HG02623 (cell line): ENCODE results near the gene IL1RAP.

Experiments used
- ATAC-seq: cut with Tn5 transposase; IDR thresholded peaks from one replicate; pipeline ENCODE4 v1.9.1; 2021; ENCODE audit warnings: moderate library complexity; ENCODE audit not compliant: unreplicated experiment

IL1RAP gene

GRCh38 chr3:190605385-190605784 is 91.5 kb downstream of the IL1RAP start:
- ATAC-seq: no peak

GRCh38 chr3:190606596-190606995 is 92.7 kb downstream of the IL1RAP start:
- ATAC-seq: no peak

GRCh38 chr3:190607021-190607420 is 93.1 kb downstream of the IL1RAP start:
- ATAC-seq: no peak

GRCh38 chr3:190608850-190609589 is 95.1 kb downstream of the IL1RAP start:
- ATAC-seq: no peak

GRCh38 chr3:190614226-190615059 is 100.6 kb downstream of the IL1RAP start:
- no peak for ATAC-seq

- ATAC-seq: no peak
Observed at GRCh38 chr3:190615060-190615384, 101.1 kb downstream of the IL1RAP start.

- no peak for ATAC-seq
Observed at GRCh38 chr3:190615607-190616006, 101.7 kb downstream of the IL1RAP start.

- no peak for ATAC-seq
Observed at GRCh38 chr3:190616637-190617036, 102.8 kb downstream of the IL1RAP start.

GRCh38 chr3:190617185-190617584 is 103.3 kb downstream of the IL1RAP start:
- ATAC-seq: peak; percentile 82

GRCh38 chr3:190618330-190619030 is 104.6 kb downstream of the IL1RAP start:
- ATAC-seq: no peak

- no peak for ATAC-seq
Observed at GRCh38 chr3:190619353-190619752, 105.5 kb downstream of the IL1RAP start.

GRCh38 chr3:190619761-190620160 is 105.9 kb downstream of the IL1RAP start:
- no peak for ATAC-seq

- ATAC-seq: no peak
Observed at GRCh38 chr3:190620886-190621608, 107.2 kb downstream of the IL1RAP start.

- no peak for ATAC-seq
Observed at GRCh38 chr3:190621927-190622326, 108.0 kb downstream of the IL1RAP start.

GRCh38 chr3:190624282-190624681 is 110.4 kb downstream of the IL1RAP start:
- ATAC-seq: no peak

- ATAC-seq: no peak
Observed at GRCh38 chr3:190626951-190627620, 113.2 kb downstream of the IL1RAP start.

- ATAC-seq: no peak
Observed at GRCh38 chr3:190629088-190629487, 115.2 kb downstream of the IL1RAP start.

- no peak for ATAC-seq
Observed at GRCh38 chr3:190631295-190631694, 117.4 kb downstream of the IL1RAP start.

- no peak for ATAC-seq
Observed at GRCh38 chr3:190641564-190641963, 127.7 kb downstream of the IL1RAP start.

- no peak for ATAC-seq
Observed at GRCh38 chr3:190642016-190642415, 128.1 kb downstream of the IL1RAP start.

- no peak for ATAC-seq
Observed at GRCh38 chr3:190644035-190644434, 130.2 kb downstream of the IL1RAP start.
